ENCODE results near the gene ZNF454. TPM values are rescaled to one million over a fixed set of nuclear protein-coding genes. Genes with fewer than 3 reads are reported as not detected.

The ZNF454 gene
- total RNA-seq, 2 experiments from 2014 or later = not detected

DNA sequence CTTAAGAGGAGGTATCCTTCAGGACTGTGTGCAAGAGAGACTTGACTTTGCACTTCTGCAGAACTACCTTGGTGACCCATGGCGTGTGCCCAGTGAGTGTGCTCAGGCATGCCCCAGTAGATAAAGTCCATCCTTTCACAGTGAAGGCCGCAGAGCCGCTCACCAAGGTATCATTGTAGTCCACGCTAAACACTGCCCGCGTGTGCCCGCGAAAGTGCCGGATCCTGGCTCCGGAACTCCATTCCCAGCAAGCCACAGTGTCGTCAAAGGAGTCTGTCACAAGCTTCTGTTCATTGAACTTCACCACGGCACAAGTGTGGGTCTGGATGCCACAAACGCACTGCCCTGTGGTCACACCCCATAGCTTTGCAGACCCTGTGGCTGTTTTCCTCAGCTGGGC is 57.4 kb downstream of the ZNF454 start:
- Mint-ChIP-seq H3K27ac (no peak overlapping the region), H3K4me1 (peaks cover 4% of the 10 kb centered on the region), H3K9me3 (peaks cover 16% of the 10 kb centered on the region), H3K27me3 (peaks cover 21% of the 10 kb centered on the region), H3K36me3 (peaks cover 4% of the 10 kb centered on the region), H3K4me3 (no peak overlapping the region)
- ATAC-seq (ENCODE audit: low read depth) = no peak
- POLR2A ChIA-PET = no interaction called here
- no peak for DNase-seq

DNA sequence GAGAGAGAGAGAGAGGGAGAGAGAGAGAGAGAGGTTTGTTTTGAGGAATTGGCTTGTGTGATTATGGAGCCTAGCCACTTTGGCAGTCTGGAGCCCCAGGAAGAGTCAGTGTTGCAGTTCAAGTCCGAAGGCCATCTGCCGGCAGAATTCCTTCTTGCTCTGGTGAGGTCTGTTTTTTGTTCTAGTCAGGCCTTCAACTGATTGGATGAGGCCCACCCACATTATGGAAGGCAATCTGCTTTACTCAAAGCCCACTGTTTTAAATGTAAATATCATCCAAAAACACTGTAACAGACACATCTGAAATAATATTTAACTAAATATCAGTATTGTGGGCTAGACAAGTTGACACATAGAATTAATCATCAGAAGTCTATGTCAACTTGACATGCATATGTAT is 65.6 kb downstream of the ZNF454 start:
- H3K27ac Mint-ChIP-seq = no peak overlapping the region
- H3K9me3 Mint-ChIP-seq = peaks cover 25% of the 10 kb centered on the region
- no peak overlapping the region for H3K4me3 Mint-ChIP-seq
- POLR2A ChIA-PET = no interaction called here
- H3K36me3 Mint-ChIP-seq = no peaks in the 10 kb centered on the region
- no peak for ATAC-seq (ENCODE audit: low read depth)
- no peak for DNase-seq
- H3K4me1 Mint-ChIP-seq = no peaks in the 10 kb centered on the region
- no peaks in the 10 kb centered on the region for H3K27me3 Mint-ChIP-seq

DNA sequence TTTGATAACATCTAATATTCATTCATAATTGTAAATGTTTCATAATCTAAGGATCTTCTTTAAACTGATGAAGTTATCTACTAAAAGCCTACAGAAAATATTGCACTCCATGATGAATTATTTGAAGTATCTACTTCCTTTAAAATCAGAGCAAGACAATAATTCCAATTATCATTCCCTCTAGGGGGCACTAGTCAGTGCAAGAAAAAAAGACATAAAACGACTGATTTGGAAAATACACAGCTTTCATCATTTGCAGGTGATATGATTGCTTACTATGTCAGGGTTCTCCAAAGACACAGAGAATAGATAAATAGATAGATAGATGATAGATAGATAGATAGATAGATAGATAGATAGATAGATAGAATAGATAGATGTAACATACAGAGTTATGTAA is 67.7 kb downstream of the ZNF454 start:
- POLR2A ChIA-PET = no interaction called here
- no peaks in the 10 kb centered on the region for H3K36me3 Mint-ChIP-seq
- peaks cover 21% of the 10 kb centered on the region for H3K9me3 Mint-ChIP-seq
- H3K27me3 Mint-ChIP-seq = no peaks in the 10 kb centered on the region
- H3K4me1 Mint-ChIP-seq = no peaks in the 10 kb centered on the region
- DNase-seq = no peak
- ATAC-seq (ENCODE audit: low read depth) = no peak
- no peak overlapping the region for H3K4me3 Mint-ChIP-seq
- H3K27ac Mint-ChIP-seq = no peak overlapping the region

Other genes with a start within 250 kb of the ZNF454 start
- 10 to 100 TPM; 10.5 to 11.3 TPM for gene ZNF354A, start 210.5 kb upstream of the ZNF454 start, total RNA-seq
- 10 to 100 TPM; 19.6 to 22.0 TPM for gene ZNF354B, start 81.2 kb upstream of the ZNF454 start, total RNA-seq
- under 1 TPM; 0.77 to 0.89 TPM for gene ZFP2, start 45.3 kb upstream of the ZNF454 start, total RNA-seq
- gene GRM6, start 54.1 kb downstream of the ZNF454 start, total RNA-seq = not detected
- gene ZNF879, start 82.6 kb downstream of the ZNF454 start, total RNA-seq = 1 to 10 TPM; 7.5 to 8.1 TPM
- 1 to 10 TPM; 9.0 to 9.4 TPM for gene ZNF354C, start 119.2 kb downstream of the ZNF454 start, total RNA-seq

Data from activated naive CD8-positive, alpha-beta T cell treated with anti-CD3 and anti-CD28 coated beads, Interleukin-2, amount 10 ng/mL, durations not matched to agents 7 days and 5 days (primary cell).